Astrocyte of the cerebellum (primary cell): ENCODE results near the gene PGLYRP4.

Experiments
- DNase-seq: peaks from one replicate; pipeline ENCODE4 v3.0.0-alpha.2; 2011; ENCODE audit warnings: low read depth
- H3K4me3 ChIP-seq: 2 replicates; pipeline ENCODE4 v1.5.1; 2011; ENCODE audit warnings: mild to moderate bottlenecking, low read depth, low read length, moderate library complexity
- in situ Hi-C: cut with HindIII; loops from 2 replicates; pipeline ENCODE4 v1.10.0; 2017; ENCODE audit warnings: low sequenced_read_pairs
- TF ChIP-seq, protein P1 (sequence below): IDR thresholded peaks from 2 replicates; pipeline ENCODE4 v1.5.1; 2012; ENCODE audit warnings: low read length, low read depth, moderate library complexity, mild to moderate bottlenecking; ENCODE audit errors: missing control alignments

The PGLYRP4 gene

DNA sequence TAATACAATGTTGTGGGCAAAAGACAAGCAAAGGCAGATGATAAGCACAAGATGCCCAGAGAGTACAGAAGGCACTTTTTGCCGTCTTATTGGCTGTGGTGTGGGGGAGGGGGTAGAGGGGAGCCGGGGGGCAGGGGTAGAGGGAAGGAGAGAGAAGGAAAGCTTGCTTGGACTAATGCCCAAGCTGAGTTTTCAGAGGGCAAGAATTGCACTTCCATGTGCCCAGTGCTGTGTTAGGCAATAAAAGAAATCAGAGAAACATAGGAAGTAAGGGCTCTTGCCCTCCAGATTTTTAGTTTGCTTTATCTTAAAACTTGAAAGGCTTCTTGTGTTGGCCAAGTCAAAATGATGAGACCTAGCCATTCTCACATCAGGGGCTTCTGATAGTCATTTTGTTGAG is 18.4 kb upstream of the PGLYRP4 start:
- in situ Hi-C loops, result loop anchor here (5.0 to 10.0 kb wide), 2 partner anchors 48 to 125 kb away; partner anchors contain the start of gene S100A7A
- no peak overlapping the region for H3K4me3 ChIP-seq
- DNase-seq, result no peak
- TF ChIP-seq, protein P1, sequence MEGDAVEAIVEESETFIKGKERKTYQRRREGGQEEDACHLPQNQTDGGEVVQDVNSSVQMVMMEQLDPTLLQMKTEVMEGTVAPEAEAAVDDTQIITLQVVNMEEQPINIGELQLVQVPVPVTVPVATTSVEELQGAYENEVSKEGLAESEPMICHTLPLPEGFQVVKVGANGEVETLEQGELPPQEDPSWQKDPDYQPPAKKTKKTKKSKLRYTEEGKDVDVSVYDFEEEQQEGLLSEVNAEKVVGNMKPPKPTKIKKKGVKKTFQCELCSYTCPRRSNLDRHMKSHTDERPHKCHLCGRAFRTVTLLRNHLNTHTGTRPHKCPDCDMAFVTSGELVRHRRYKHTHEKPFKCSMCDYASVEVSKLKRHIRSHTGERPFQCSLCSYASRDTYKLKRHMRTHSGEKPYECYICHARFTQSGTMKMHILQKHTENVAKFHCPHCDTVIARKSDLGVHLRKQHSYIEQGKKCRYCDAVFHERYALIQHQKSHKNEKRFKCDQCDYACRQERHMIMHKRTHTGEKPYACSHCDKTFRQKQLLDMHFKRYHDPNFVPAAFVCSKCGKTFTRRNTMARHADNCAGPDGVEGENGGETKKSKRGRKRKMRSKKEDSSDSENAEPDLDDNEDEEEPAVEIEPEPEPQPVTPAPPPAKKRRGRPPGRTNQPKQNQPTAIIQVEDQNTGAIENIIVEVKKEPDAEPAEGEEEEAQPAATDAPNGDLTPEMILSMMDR, result no peak

DNA sequence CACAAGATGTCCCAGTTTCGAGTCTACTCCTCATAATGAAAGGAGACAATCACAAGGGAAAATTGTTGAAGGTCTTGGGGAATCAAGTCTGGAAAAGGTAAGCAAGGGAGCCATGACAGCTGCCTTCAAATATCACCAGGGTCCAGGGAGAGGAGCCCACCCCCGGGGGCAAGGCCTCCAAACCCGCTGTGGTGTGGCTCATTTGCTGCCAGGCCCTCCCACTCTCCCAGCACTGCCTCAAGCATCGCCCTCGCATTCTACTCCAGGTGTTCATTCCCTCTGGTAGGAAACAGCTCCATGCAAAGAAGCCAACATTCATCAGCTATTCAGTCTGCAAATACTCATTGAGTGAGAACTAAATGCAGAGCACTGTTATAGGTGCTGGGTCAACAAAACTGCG is 17.6 kb upstream of the PGLYRP4 start:
- in situ Hi-C loops, result loop anchor here (5.0 to 10.0 kb wide), 2 partner anchors 49 to 126 kb away; partner anchors contain the start of gene S100A7A
- H3K4me3 ChIP-seq, result no peak overlapping the region
- TF ChIP-seq, protein P1, result no peak
- no peak for DNase-seq

GRCh38 chr1:153365696-153366095 is 17.1 kb upstream of the PGLYRP4 start:
- no peak overlapping the region for H3K4me3 ChIP-seq
- DNase-seq, result no peak
- in situ Hi-C loops, result loop anchor here (5.0 to 10.0 kb wide), 2 partner anchors 49 to 127 kb away; partner anchors contain the start of gene S100A7A
- TF ChIP-seq, protein P1, result no peak

DNA sequence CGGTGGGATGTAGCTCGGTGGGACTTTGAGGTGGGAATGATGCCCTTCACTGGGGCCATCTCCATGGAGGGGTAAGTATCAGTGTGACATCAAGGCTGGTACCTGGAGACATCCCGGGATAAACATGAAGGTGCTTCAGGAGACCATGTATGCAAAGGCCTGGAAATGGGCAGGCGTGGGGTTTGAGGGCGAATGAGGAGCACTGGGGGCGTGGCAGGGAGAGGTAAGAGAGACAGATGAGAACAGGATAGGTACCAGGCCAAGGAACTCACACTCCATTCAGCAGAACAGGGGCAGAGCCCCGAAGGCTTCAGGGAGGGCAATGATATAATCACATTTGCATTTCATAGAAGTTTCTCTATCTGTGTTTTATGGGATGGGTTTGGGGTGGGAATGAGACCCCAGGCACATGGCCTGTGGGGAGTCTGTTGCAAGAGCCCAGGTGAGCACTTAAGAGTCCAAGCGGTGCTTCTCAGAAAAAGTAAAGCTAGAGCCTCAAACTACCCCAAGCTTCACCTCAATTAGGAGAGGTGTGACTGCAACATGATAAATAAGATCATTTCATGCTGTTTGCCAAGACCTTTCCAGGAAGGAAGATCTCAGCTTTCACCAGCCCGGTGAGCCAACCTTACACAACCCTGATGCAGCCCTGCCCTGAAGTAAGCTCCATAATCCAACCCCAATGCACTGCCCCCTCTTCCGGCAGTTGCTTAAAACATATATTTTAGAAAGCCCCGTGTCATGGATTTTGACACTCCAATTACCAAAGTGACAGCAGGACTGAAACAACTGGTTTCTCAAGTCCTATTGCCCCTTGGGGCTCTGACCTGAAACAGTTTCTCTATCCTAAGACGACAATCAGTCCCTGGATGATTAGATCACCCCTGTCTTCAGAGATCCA is 16.4 kb upstream of the PGLYRP4 start:
- no peak for DNase-seq
- TF ChIP-seq, protein P1, result no peak
- H3K4me3 ChIP-seq, result no peak overlapping the region
- in situ Hi-C loops, result loop anchor here (5.0 to 10.0 kb wide), 2 partner anchors 50 to 127 kb away; partner anchors contain the start of gene S100A7A

DNA sequence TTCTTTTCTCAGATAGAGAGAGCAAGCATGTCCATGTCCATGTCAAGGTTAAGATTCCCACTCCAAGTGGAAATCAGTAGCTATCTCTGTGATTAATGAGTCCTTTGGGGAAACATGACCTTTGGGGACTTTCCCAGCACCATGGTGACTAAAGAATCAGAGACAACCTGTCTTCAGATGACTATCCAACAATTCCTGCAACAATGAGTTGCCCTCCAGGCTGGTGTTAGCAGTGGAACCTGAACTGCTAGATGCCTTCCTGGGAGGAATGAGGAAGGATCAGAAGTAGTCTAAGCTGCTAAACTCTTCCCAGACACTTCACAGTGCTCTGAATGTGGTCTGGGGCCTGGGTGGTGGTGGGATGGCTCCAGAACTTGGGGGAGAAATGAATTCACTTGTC is 15.5 kb upstream of the PGLYRP4 start:
- TF ChIP-seq, protein P1, result no peak
- in situ Hi-C loops, result loop anchor here (10.0 kb wide), 1 partner anchor 51 kb away; the partner anchor contains the start of gene S100A7A
- no peak overlapping the region for H3K4me3 ChIP-seq
- no peak for DNase-seq

DNA sequence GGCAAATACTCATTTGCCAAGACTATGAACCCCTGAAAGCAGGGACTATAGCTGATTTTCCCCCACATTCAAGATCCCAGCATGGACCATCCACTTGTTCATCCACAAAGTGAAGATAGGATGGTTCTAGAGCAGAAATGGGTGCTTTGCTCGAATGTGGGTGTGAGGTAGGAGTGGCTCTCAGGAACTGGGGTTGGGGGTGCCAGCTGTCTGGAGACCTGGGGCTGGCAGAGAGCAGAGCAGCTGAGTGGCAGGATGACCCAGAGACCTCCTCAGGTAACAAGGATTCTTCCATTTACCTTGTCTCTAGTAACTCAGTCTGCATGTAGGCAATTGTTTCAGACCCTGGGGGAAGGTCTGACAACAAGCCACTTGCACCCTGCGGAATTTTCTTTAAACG is 15.0 kb upstream of the PGLYRP4 start:
- DNase-seq, result no peak
- TF ChIP-seq, protein P1, result no peak
- H3K4me3 ChIP-seq, result no peak overlapping the region
- in situ Hi-C loops, result loop anchor here (10.0 kb wide), 1 partner anchor 51 kb away; the partner anchor contains the start of gene S100A7A
